HG02870 (cell line): Measurements from ENCODE around the gene TMEM212.
"Not testable (repeated sequence)": the region's sequence is repeated elsewhere in the genome, so short reads cannot be mapped to it uniquely, and the experiment has no call there.

Experiments
- ATAC-seq: cut with Tn5 transposase; IDR thresholded peaks from one replicate; pipeline ENCODE4 v1.9.1; 2021; ENCODE audit warnings: mild to moderate bottlenecking, moderate library complexity; ENCODE audit not compliant: unreplicated experiment

The TMEM212 gene

DNA sequence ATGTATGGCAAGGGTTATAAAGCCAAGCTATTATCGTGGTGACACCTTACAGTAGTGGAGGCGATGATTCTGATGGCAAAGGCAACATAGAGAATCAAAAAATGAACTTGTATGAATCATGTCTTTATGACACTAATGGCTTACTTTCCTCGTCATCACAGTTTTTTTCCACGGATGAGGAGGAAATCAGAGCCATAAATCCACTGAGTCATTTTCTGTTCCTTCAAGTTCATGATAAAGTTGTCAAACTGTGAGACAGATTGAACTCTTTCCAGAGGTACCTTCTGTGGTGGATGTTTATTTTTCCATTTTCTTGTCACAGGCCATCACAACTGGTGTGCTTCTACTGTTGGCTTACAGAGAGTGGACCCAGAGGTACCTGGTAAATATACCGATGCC lies 8.5 kb downstream of the TMEM212 start:
- ATAC-seq = no peak

DNA sequence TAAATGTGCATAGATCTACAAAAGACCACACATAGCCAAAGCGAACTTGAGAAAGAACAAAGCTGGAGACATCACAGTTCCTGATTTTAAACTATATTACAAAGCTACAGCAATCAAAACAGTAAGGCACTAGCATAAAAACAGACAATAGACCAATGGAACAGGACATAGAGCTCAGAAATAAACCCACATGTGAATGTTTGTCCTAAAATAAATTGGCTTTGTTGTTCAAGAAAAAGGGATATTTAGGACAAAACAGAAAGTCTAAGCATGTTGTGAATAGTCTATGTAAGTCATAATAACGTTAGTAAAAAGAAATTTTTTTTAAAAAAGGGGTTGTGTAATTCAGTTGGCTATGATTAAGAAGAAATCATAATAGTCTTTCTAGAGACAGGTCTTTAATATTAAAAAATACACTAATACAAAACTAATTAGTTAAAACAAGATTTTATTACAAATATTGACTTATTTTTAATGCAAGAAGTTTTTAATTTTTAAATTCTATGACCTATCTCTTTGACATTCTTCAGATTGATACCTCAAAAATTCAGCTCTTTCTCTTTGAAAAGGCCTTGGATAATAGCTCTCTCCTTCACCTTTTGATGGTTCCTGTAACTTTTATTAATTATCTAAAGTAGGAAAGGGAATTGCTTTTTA lies 11.6 kb downstream of the TMEM212 start:
- no peak for ATAC-seq

DNA sequence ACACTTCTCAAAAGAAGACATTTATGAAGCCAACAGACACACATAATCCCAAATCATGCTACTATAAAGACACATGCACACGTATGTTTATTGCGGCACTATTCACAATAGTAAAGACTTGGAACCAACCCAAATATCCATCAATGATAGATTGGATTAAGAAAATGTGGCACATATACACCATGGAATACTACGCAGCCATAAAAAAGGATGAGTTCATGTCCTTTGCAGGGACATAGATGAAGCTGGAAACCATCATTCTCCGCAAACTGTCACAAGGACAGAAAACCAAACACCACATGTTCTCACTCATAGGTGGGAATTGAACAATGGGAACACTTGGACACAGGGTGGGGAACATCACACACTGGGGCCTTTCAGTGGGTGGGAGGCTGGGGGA lies 15.6 kb downstream of the TMEM212 start:
- ATAC-seq = not testable (repeated sequence)

DNA sequence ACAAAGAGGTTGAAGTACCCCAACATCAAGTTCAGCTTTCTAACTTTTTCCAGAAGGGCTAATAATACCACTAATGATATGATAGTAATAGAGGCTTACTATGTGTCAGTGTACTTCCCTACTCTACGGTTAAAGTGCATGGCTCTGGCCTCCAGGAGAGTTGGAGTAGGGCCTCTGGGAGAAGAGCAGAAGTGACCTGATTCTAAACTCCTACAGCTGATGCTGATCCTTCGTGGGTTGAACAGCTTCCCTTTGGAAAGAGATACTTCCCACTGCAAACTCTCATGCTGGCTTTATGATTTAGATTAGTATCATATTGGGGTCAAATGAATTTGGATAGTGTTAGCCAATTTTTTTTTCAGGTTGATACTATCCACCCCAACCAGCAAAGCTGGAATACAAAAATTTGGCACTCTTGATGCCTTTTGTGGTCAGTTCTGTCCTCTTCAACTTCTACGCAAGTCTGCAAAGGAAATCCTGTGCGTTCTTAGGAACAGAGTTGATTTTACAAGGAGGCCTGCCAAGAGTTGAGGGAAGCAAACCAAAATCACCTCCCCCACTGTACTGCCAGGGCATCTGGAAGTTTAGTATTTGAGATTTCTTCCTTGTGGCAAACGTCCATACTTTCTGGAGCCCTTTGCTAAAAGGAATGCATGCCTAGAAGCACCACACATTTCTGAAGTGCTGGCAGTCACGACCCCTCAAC lies 17.8 kb downstream of the TMEM212 start:
- no peak for ATAC-seq

DNA sequence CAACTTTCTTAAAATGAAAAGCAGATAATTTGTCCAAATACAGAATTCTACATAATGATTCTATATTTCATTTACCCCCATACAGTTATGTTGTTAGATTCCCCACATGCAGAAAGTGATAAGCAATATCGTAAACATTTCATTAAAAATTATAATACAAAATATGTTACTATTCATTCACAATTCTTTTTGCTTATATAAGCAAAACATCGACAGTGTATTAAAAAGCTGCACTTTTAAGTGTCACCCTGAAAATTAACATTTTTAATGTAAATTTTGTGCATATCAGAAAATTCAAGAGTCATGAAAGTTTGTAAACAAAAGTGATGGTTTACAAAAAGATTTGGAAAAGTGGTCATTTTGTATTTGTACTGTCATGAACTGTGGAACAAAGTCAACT lies 19.2 kb downstream of the TMEM212 start:
- ATAC-seq = no peak

DNA sequence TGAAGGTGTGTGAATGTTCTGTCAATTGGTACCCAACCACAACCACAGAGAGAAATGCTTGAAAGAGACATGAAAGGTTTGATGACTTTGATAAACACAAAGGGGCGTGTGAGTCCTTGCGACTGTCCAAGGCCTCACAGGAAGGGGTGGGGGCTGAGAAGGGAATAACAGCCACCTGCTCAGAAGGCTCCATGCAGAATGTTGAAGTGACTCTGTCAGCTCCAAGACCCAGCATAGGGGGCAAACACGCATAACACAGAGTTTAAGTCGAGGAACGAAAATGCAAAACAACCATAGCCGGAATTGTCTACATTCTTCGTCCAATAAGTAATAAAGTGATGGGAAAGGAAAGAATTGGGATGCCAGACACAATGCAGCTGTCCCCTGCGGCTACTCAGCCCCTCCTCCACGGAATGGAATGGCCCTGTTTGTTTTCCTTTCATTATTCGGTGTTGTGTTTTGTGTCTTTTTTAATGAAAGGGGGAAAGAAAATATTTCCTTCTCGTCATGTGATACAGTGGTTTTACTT lies 19.9 kb downstream of the TMEM212 start:
- no peak for ATAC-seq

DNA sequence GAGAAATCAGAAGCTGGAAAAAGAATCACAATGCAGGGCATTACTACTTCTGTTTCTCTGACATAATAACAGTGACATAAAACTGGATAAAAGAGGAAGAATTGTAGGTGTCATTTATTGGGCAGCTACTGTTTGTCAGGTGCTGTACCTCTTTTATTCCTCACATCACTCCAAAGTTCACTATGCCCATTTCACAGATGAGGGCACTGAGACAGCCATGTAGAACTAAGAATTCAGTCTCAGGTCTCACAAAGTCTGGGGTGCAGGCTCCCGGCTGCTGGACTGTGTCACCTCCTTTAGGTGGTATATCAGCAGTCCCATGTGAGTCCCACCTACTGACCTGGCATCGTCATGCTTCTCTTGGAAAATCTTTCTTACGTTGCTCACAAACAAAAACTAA lies 20.8 kb downstream of the TMEM212 start:
- no peak for ATAC-seq

DNA sequence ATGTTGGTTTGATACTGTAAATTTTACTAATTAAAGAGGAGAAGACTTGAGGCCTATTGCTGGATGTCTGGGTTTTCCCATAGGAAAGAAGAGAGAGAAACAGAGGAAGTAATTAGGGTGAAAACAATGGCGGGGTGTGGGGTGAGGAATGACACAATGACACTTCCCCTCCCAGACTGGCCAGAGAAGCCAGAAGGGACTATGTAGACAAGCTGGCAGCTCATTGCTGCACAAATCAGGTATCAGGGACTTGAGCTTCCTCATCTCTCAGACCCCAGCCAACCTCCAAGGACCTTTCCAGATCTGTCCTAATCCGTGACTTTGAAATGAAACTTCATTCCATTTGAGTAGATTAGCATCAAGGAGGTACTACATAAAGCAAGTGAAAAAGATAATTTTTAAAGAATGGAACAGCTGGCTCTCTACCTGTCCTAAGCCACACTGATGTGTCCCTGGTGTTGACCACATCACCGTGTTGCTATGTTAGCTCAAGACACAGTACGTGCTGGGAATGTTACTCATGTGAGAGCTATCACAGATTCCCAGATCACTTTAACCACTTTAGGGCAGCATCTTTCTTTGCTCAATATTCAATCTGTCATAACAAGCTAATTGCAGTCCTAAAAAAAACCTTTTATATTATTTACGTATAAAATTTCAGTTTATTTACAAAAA lies 22.2 kb downstream of the TMEM212 start:
- ATAC-seq = no peak

DNA sequence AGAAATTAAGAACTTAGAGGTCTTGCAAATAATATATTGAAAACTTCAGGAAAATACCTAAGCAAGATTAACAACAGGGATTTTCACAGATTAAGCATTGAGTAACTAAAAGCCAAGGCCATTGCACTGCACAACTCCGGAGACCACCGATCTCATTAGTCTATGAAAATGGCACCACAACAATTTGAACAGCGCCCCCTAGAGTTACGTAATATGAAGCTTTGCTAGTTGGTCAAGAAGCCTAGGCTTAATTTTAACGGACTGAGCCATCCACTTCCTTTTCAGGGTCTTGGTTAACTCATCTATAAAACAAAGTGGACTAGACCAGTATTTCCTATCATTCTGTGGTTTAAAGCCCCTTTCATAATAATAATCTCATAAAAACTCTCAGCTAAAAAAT lies 24.8 kb downstream of the TMEM212 start:
- no peak for ATAC-seq

DNA sequence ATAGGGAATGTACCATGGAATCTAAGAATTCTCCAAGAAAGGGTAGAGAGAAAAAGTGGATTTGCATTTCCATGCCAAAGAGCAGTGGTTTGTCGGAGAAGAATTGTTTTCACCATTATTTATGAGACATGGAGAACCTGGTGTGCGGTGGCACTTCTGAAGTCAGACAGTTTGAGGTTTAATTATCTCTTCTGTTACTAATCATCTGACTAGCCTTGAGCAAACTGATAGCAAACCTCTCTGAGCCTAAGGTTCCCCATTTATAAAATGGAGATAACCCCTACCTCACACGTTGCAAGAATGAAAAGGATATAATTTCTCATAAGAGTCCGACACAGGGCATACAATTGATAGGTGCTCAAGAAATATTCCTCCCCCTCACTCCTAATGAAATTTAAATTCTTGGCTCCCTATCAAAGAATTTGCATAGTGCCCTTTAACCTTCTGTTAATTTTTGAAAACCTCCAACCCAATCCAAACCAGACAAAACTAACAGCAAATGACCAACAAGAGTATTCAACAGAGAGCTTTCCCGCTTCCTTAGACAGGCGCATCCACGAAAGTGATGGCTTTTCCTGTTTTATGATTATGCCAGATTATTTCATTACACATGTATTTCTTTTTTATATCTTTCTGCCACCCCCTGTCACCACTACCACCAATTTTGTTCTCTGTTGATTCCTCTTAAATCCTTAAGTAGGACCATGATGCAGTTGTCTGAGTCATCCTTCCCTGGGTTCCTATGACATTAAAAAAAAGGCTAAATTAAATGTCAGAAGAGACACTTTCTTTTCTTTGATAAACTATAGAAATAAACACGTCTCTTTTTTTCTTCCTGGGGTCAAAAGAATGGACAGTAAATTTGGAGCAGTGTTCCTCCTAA lies 28.5 kb downstream of the TMEM212 start:
- no peak for ATAC-seq

DNA sequence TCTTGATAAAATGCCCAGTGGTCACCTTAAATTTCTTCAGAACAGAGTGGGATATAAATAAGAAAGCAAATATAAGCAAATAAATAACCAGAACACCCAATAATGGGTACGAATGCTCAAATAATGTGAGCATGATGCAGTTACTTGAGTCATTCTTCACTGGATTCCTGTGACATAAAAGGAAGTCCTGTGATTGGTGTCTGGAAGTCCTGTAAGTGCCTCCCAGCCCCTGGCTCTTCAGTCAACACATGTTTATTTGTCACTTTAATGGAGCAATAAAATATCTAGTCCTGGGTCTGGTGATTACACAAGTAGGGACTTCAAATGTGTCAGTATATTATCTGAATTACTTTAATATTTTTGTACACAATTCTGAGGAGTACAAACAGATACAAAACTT lies 30.4 kb downstream of the TMEM212 start:
- ATAC-seq = no peak

DNA sequence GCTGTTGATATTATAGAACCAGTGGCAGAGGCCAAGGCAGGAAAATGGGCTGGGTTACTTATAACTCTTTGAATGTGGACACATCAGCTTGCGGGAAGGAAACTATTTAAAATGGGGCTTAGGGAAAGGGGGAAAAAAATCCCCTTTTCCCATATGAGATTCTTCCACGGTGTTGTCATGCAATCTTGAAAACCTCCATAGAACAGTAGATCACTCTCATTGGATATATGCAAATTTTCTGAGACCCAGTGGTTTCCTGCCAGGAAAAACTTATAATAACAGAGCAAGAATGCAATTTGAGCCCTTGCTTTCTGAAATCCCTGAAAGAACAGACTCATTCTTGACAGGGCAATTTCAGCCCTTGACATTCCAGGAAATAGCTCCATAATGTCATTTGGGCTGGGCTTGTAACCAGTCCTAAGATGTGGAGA lies 31.1 kb downstream of the TMEM212 start:
- no peak for ATAC-seq

DNA sequence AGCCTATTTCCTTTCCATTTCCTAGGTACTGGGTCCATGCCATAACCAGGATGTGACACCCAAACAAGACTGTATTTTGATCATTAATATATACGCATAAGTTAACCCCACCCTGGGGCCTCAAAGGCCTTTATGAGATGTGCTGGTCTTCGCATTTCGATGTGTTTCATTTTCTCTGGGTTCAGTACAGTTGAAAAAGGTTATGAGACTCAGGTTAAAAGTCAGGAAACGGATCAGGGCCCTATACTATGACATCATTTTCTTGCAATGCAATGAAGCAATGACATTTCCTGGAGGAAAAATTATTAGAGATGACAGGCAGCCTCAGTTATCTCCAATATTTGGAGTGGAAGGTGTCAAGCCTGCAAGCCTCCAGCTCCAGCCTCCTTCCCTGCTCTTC lies 31.7 kb downstream of the TMEM212 start:
- no peak for ATAC-seq

DNA sequence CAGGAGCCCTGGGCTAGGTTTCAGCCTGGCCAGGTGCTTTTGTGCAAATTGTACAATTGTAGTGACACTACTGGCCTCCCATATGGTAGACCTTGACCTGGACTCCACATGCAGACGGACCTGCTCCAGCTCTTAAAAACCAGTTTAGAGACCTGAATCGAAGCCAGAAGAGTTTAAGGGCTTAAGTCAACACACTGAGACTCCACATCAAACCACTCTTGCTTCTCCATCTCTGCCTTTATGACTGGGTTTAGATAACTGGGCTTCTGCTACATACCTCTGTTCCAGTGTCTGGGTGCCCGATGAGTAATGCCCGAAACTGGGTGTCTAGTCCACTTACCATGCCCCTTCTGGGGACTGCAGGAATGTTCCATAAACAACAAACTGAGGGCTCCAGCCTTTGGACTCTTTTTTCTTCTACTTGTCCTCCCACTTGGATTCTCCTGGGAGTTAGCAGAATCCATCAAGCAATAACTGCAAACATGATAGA lies 32.8 kb downstream of the TMEM212 start:
- no peak for ATAC-seq

DNA sequence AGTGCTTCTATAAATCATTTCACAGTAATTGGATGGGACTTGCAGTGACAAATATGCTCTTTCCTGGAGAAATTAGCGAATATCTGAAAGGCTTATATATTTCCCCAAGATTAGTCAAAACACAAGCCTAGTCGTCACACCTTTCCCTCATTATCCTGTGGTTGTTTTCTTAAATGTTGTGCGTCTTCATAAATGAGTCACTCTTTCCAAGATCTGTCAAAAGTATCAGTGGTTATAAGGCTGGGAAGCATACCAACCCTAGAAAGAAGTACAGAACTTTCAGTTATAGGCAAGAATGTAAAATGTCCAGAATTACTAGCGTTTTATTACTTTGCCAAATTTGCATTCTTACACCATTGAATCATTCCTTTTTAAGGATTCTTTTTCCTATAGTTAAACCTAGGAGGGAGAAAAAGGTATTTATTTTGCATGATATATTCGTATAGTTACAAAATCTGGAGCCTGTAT lies 33.6 kb downstream of the TMEM212 start:
- ATAC-seq = no peak

DNA sequence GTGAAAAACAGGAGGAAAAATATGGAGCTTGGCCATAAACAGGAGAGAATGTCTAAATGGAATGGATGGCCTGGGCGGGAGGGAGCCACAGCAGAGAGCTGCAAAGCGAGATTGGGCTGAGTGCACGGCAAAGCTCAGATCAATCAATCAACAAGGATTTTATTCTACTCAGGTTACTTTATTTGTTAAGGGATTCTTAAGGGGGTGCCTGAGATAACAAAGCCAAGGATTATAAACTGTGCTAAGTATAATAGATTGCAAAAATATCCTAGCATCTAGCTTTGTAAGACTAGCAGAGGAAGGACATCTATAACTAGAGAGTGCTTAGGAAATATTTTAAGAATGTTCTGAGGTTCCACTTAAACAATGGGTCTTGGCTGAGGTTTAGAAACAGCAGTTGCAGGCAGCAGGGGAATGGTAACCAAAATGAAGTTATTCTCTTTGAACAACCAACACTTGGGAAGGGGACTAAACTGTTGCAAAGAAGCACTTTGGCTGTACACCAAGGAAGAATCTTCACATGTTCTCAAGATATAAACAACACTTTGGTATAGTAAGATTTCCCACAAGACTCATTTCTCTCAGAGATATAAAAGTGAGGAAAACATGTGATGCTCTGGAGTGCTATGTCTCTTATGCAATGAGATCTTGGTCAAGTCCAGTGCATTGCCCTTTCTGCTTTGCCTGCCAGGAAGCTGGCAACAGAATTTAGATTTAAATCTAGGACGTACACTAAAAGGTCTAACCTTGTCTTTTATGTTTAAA lies 35.5 kb downstream of the TMEM212 start:
- ATAC-seq = no peak

DNA sequence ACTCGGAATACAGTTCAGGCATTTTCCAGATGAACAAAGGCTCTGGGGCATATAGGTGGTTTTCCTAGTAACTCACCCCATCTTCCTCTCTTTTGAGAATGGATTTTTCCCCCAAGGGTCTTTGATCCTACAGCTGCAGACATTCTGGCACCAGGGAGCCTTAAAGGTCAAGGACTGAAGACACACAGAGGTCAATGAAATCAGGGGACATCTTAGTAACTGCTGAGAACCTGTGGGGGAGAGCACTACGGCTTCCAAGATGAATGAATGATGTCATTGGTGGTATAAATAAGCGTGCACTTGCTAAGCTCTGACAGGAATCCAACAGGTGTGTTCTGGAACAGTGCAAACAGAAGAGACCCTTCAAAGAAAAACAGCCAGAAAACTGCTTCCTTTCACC lies 36.3 kb downstream of the TMEM212 start:
- ATAC-seq = no peak

DNA sequence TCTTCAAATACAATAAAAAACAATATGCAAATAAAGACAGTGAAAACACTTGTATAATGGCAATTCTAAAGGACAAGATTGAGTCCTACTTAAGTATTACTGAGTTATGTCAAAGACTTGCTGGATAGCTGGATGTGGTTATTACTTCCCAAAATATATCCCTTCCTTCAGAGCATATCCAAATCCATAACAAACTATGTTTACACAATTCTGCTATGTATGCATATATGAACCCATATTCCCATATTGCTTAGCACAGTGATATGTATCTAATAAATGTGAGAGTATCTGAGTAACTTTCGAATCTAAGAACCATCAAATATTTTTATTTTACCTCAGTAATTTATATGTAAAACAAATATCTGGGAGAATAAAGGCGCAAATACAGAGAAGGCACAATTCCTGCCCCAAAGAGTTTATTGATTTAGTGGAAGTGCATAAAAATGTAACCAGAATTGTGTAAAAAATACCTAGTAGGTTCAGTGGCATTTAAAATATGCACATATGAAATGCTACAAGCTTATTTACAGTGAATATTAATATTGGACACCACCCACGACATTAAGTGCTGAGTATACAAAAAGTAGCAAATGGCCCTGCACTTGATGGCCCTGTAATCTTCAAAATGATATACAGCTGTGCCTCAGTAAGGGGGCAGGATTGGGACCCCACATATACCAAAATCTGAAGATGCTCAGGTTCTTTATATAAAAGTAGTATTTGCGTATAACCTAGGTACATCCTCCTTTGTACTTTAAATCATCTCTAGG lies 37.1 kb downstream of the TMEM212 start:
- ATAC-seq = no peak

DNA sequence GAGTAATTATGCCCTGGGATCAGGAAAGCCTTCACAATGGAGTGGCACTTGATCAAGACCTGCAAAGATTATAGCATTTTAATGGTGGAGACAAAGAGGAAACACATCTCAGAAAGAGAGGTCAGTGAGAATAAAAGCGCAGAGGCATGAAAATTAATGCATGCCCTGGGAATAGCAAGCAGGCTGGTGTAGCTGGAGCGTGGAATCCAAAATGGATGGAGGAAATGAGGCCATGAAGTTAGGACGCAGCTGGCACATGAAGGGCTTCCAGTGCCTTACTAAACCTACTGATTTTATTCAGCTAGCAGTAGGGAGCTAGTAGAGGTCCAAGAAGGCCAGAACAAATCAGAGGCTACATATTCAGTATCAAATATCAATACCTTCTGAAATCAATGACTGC lies 38.1 kb downstream of the TMEM212 start:
- no peak for ATAC-seq
